GM23248 (cell line): ENCODE measurements around the gene USF2. TPM values are rescaled to one million over a fixed set of nuclear protein-coding genes. Genes with fewer than 3 reads are reported as not detected.

Experiments
- DNase-seq: peaks from one replicate; pipeline ENCODE4 v3.0.0-alpha.2; 2015
- H2AFZ ChIP-seq: fragments of 200-600 bp; sonication (generic); 2 replicates; pipeline ENCODE4 v1.6.1; 2016; ENCODE audit warnings: antibody characterized with exemption
- H3F3A ChIP-seq: fragments of 200-600 bp; sonication (generic); 2 replicates; pipeline ENCODE4 v1.6.1; 2016; ENCODE audit warnings: mild to moderate bottlenecking, antibody characterized with exemption, mixed run types; ENCODE audit not compliant: insufficient read depth
- H3K27ac ChIP-seq: fragments of 200-600 bp; sonication (generic); 2 replicates; pipeline ENCODE4 v1.5.1; 2016; ENCODE audit warnings: mild to moderate bottlenecking
- H3K27me3 ChIP-seq: fragments of 200-600 bp; sonication (generic); replicated peaks from 2 replicates; pipeline ENCODE4 v1.6.1; 2016; ENCODE audit warnings: mild to moderate bottlenecking; ENCODE audit not compliant: insufficient read depth
- H3K36me3 ChIP-seq: fragments of 200-600 bp; sonication (generic); 2 replicates; pipeline ENCODE4 v1.6.1; 2016; ENCODE audit warnings: low read depth, mild to moderate bottlenecking
- H3K4me1 ChIP-seq: fragments of 200-600 bp; sonication (generic); 2 replicates; pipeline ENCODE4 v1.6.1; 2016; ENCODE audit warnings: mild to moderate bottlenecking; ENCODE audit not compliant: insufficient read depth
- H3K4me2 ChIP-seq: fragments of 200-600 bp; sonication (generic); one replicate; pipeline ENCODE4 v1.6.1; 2016; ENCODE audit warnings: mild to moderate bottlenecking; ENCODE audit not compliant: unreplicated experiment
- H3K4me3 ChIP-seq: fragments of 200-600 bp; sonication (generic); 2 replicates; pipeline ENCODE4 v1.5.1; 2016; ENCODE audit warnings: mild to moderate bottlenecking
- H3K79me2 ChIP-seq: fragments of 200-600 bp; sonication (generic); 2 replicates; pipeline ENCODE4 v1.6.1; 2016; ENCODE audit warnings: mild to moderate bottlenecking; ENCODE audit not compliant: insufficient read depth
- H3K9ac ChIP-seq: fragments of 200-600 bp; sonication (generic); 2 replicates; pipeline ENCODE4 v1.6.1; 2016; ENCODE audit warnings: mild to moderate bottlenecking
- H3K9me2 ChIP-seq: fragments of 200-600 bp; sonication (generic); 2 replicates; pipeline ENCODE4 v1.6.1; 2016; ENCODE audit warnings: mixed run types, mild to moderate bottlenecking, moderate library complexity; ENCODE audit not compliant: insufficient read depth
- H3K9me3 ChIP-seq: fragments of 200-600 bp; sonication (generic); one replicate; pipeline ENCODE4 v1.6.1; 2017; ENCODE audit warnings: low read depth
- H4K20me1 ChIP-seq: fragments of 200-600 bp; sonication (generic); 2 replicates; pipeline ENCODE4 v1.6.0; 2016; ENCODE audit not compliant: insufficient read depth
- EZH2 ChIP-seq: fragments of 200-600 bp; sonication (generic); IDR thresholded peaks from 2 replicates; pipeline ENCODE4 v1.6.1; 2018; ENCODE audit warnings: antibody characterized with exemption, mild to moderate bottlenecking; ENCODE audit not compliant: insufficient read depth, poor library complexity, severe bottlenecking
- EZH2phosphoT487 ChIP-seq: fragments of 200-600 bp; sonication (generic); IDR thresholded peaks from 2 replicates; pipeline ENCODE4 v1.6.1; 2018; ENCODE audit warnings: antibody characterized with exemption, moderate library complexity, mild to moderate bottlenecking, low read depth; ENCODE audit not compliant: insufficient read depth
- WGBS, 2 experiments: methylation state at CpG; one replicate each; pipeline ENCODE4 v1.1.6; 2015 to 2017; ENCODE audit warnings: low lambda C conversion rate in 2 of 2, low coverage in 1 of 2; ENCODE audit errors: missing lambda C conversion rate in 2 of 2; 5-methylcytosine and 5-hydroxymethylcytosine counted together
- in situ Hi-C: fragments of 300-500 bp; cut with MboI; formaldehyde crosslinking; loops from 2 replicates; pipeline ENCODE4 v1.15.0; 2020
- polyA plus RNA-seq: library from polyadenylated mRNA; unstranded; fragments of >200 nt; fragmentation: Nextera tagmentation; extraction: Ambion mirVana; gene quantifications from 2 replicates; pipeline ENCODE4 v1.2.1, GENCODE V29; 2016
- total RNA-seq: library from RNA; depleted of rRNA; stranded (reverse); fragments of >200 nt; shearing (Covaris generic); gene quantifications from 2 replicates; pipeline ENCODE4 v1.2.3, GENCODE V29; 2014

Gene USF2
- total and polyA plus RNA-seq, 2 experiments from 2014 or later = 10.4 to 64.6 TPM

GRCh38 chr19:35310811-35311465, 42.2 kb downstream of the USF2 start:
- no peak for DNase-seq
- Histone ChIP-seq H3K36me3 (no peaks in the 10 kb centered on the region), H3K9me2 (no peaks in the 10 kb centered on the region), H3K27ac (no peak overlapping the region), H3K4me3 (no peak overlapping the region), H3K4me1 (no peaks in the 10 kb centered on the region), H4K20me1 (no peaks in the 10 kb centered on the region), H2AFZ (no peak overlapping the region), H3K27me3 (no peaks in the 10 kb centered on the region), H3K9me3 (no peaks in the 10 kb centered on the region), H3F3A (no peaks in the 10 kb centered on the region), H3K79me2 (no peaks in the 10 kb centered on the region), H3K9ac (no peak overlapping the region), H3K4me2 (no peak overlapping the region)
- in situ Hi-C loops = no loop called here
- 74 to 78% methylated on average over 10 of the region's 10 CpGs for WGBS, 2 experiments
- no peak for TF ChIP-seq EZH2
- TF ChIP-seq EZH2phosphoT487 = no peak

- 82 to 86% methylated on average over 19 to 21 of the region's 21 CpGs for WGBS, 2 experiments
- Histone ChIP-seq H3K4me1 (no peaks in the 10 kb centered on the region), H3K79me2 (no peaks in the 10 kb centered on the region), H3K4me2 (no peak overlapping the region), H3K36me3 (no peaks in the 10 kb centered on the region), H3K9ac (no peak overlapping the region), H3K9me2 (no peaks in the 10 kb centered on the region), H2AFZ (no peak overlapping the region), H3K27me3 (no peaks in the 10 kb centered on the region), H4K20me1 (no peaks in the 10 kb centered on the region), H3K4me3 (no peak overlapping the region), H3F3A (no peaks in the 10 kb centered on the region), H3K9me3 (no peaks in the 10 kb centered on the region), H3K27ac (no peak overlapping the region)
- DNase-seq = no peak
- TF ChIP-seq EZH2phosphoT487 = no peak
- TF ChIP-seq EZH2 = no peak
- in situ Hi-C loops = no loop called here
Observed at GRCh38 chr19:35311901-35312665, 43.3 kb downstream of the USF2 start.

- peaks cover 2% of the 10 kb centered on the region for H3K4me1 ChIP-seq
- 19 to 26% methylated on average over 5 to 7 of the region's 7 CpGs for WGBS, 2 experiments
- in situ Hi-C loops = no loop called here
Observed at GRCh38 chr19:35313587-35313986, 44.8 kb downstream of the USF2 start.

GRCh38 chr19:35314031-35314430, 45.3 kb downstream of the USF2 start:
- no peaks in the 10 kb centered on the region for H3K36me3 ChIP-seq
- no peak overlapping the region for H3K4me3 ChIP-seq
- H3K4me2 ChIP-seq = no peak overlapping the region
- no peak overlapping the region for H3K9ac ChIP-seq
- in situ Hi-C loops = no loop called here
- no peaks in the 10 kb centered on the region for H3K9me3 ChIP-seq
- WGBS, 2 experiments = 79 to 84% methylated on average over 8 of the region's 8 CpGs
- no peak overlapping the region for H3K27ac ChIP-seq
- no peaks in the 10 kb centered on the region for H3K79me2 ChIP-seq
- H3F3A ChIP-seq = no peaks in the 10 kb centered on the region
- TF ChIP-seq EZH2phosphoT487 (no peak), EZH2 (no peak)
- DNase-seq = no peak
- no peak overlapping the region for H2AFZ ChIP-seq
- no peaks in the 10 kb centered on the region for H3K9me2 ChIP-seq
- H3K4me1 ChIP-seq = peaks cover 5% of the 10 kb centered on the region
- no peaks in the 10 kb centered on the region for H4K20me1 ChIP-seq
- no peaks in the 10 kb centered on the region for H3K27me3 ChIP-seq

More at GRCh38 chr19:35313587-35313986, 44.8 kb downstream of the USF2 start:
- H3K9ac ChIP-seq = no peak overlapping the region
- H3F3A ChIP-seq = no peaks in the 10 kb centered on the region
- no peaks in the 10 kb centered on the region for H3K27me3 ChIP-seq
- no peaks in the 10 kb centered on the region for H4K20me1 ChIP-seq
- no peaks in the 10 kb centered on the region for H3K36me3 ChIP-seq
- DNase-seq = peak; percentile 41
- H3K4me3 ChIP-seq = no peak overlapping the region
- no peaks in the 10 kb centered on the region for H3K9me3 ChIP-seq
- H3K4me2 ChIP-seq = no peak overlapping the region
- no peaks in the 10 kb centered on the region for H3K79me2 ChIP-seq
- H3K27ac ChIP-seq = no peak overlapping the region
- no peak overlapping the region for H2AFZ ChIP-seq
- H3K9me2 ChIP-seq = no peaks in the 10 kb centered on the region
- no peak for TF ChIP-seq EZH2phosphoT487
- no peak for TF ChIP-seq EZH2
